ENCODE results near the gene SRPK3. TPM values are rescaled to one million over a fixed set of nuclear protein-coding genes. Genes with fewer than 3 reads are reported as not detected.

The SRPK3 gene
- total RNA-seq, 1 donor from 2014 or later = not detected

- Mint-ChIP-seq H3K9me3 (no peaks in the 10 kb centered on the region), H3K4me1 (ENCODE audit: unreplicated experiment) (no peaks in the 10 kb centered on the region), H3K4me3 (no peak overlapping the region), H3K27ac (no peak overlapping the region), H3K27me3 (no peaks in the 10 kb centered on the region), H3K36me3 (no peaks in the 10 kb centered on the region)
- DNase-seq (ENCODE audit: extremely low spot score, unreplicated experiment) = no peak
- no peak for TF ChIP-seq CTCF (conservative IDR thresholded peaks at IDR 0.05)
Measured at GRCh38 chrX:153772316-153773217, 8.3 kb upstream of the SRPK3 start.

GRCh38 chrX:153773218-153773611 is 7.6 kb upstream of the SRPK3 start:
- Mint-ChIP-seq H3K27ac (no peak overlapping the region), H3K4me3 (no peak overlapping the region), H3K36me3 (no peaks in the 10 kb centered on the region), H3K27me3 (no peaks in the 10 kb centered on the region), H3K9me3 (no peaks in the 10 kb centered on the region), H3K4me1 (ENCODE audit: unreplicated experiment) (no peaks in the 10 kb centered on the region)
- no peak for TF ChIP-seq CTCF (conservative IDR thresholded peaks at IDR 0.05)
- DNase-seq (ENCODE audit: extremely low spot score, unreplicated experiment) = no peak

- no peak for TF ChIP-seq CTCF (conservative IDR thresholded peaks at IDR 0.05)
- no peaks in the 10 kb centered on the region for H3K36me3 Mint-ChIP-seq
- no peaks in the 10 kb centered on the region for H3K4me1 Mint-ChIP-seq (ENCODE audit: unreplicated experiment)
- H3K9me3 Mint-ChIP-seq = no peaks in the 10 kb centered on the region
- H3K27ac Mint-ChIP-seq = no peak overlapping the region
- no peak for DNase-seq (ENCODE audit: extremely low spot score, unreplicated experiment)
- H3K4me3 Mint-ChIP-seq = no peak overlapping the region
- H3K27me3 Mint-ChIP-seq = no peaks in the 10 kb centered on the region
Measured at GRCh38 chrX:153773741-153774575, 6.9 kb upstream of the SRPK3 start.

- H3K36me3 Mint-ChIP-seq = no peaks in the 10 kb centered on the region
- no peaks in the 10 kb centered on the region for H3K27me3 Mint-ChIP-seq
- DNase-seq (ENCODE audit: extremely low spot score, unreplicated experiment) = no peak
- H3K9me3 Mint-ChIP-seq = no peaks in the 10 kb centered on the region
- H3K4me1 Mint-ChIP-seq (ENCODE audit: unreplicated experiment) = no peaks in the 10 kb centered on the region
- no peak overlapping the region for H3K27ac Mint-ChIP-seq
- TF ChIP-seq CTCF (conservative IDR thresholded peaks at IDR 0.05) = no peak
- no peak overlapping the region for H3K4me3 Mint-ChIP-seq
Measured at GRCh38 chrX:153774576-153775292, 6.1 kb upstream of the SRPK3 start.

- TF ChIP-seq CTCF (conservative IDR thresholded peaks at IDR 0.05) = no peak
- no peaks in the 10 kb centered on the region for H3K9me3 Mint-ChIP-seq
- no peak for DNase-seq (ENCODE audit: extremely low spot score, unreplicated experiment)
- H3K27me3 Mint-ChIP-seq = no peaks in the 10 kb centered on the region
- H3K27ac Mint-ChIP-seq = no peak overlapping the region
- H3K36me3 Mint-ChIP-seq = no peaks in the 10 kb centered on the region
- H3K4me3 Mint-ChIP-seq = no peak overlapping the region
- no peaks in the 10 kb centered on the region for H3K4me1 Mint-ChIP-seq (ENCODE audit: unreplicated experiment)
Measured at GRCh38 chrX:153775293-153776119, 5.3 kb upstream of the SRPK3 start.
